A549 (cell line): ENCODE results near the gene SAMD3.

ENCODE experiments used
- CTCF ChIP-seq: fragments of >200 bp; sonication (Bioruptor Twin); formaldehyde crosslinking; IDR thresholded peaks from 3 replicates; pipeline ENCODE4 v1.5.1; 2016
- EP300 ChIP-seq, 2 experiments: fragments of >200 bp; sonication (Bioruptor Twin); formaldehyde crosslinking; IDR thresholded peaks; 2 replicates in 1 of 2; 3 replicates in 1 of 2; pipeline ENCODE4 v1.6.1; 2016 to 2017
- MAX ChIP-seq: IDR thresholded peaks from 2 replicates; pipeline ENCODE4 v1.6.1; 2012
- NPAS2 ChIP-seq: fragments of 250-450 bp; sonication (Bioruptor Pico); IDR thresholded peaks from 2 replicates; pipeline ENCODE4 v1.8.0; 2022; ENCODE audit warnings: mild to moderate bottlenecking, moderate library complexity, borderline replicate concordance

- TF ChIP-seq NPAS2 (CRISPR knock-in tag) (no peak), CTCF (no peak), EP300 (IDR thresholded peaks at IDR 0.05) (no peak), MAX (no peak)
These were observed 111.7 kb downstream of the SAMD3 start for GRCh38 chr6:130111031-130111430.
